Keratinocyte (primary cell): ENCODE results near the gene CENPO. TPM values are rescaled to one million over a fixed set of nuclear protein-coding genes. Genes with fewer than 3 reads are reported as not detected.

Experiments
- DNase-seq: peaks from one replicate; pipeline ENCODE4 v3.0.0-alpha.2; 2011; ENCODE audit warnings: low read depth, missing footprints, low spot score
- FAIRE-seq: peaks from 2 replicates; lab custom pipeline; 2011; peaks lifted over from hg19 to GRCh38; lab: Jason Lieb, UNC
- H2AFZ ChIP-seq: 2 replicates; pipeline ENCODE4 v1.6.0; 2012; ENCODE audit warnings: low read length, control low read depth, inconsistent platforms; ENCODE audit not compliant: control insufficient read depth
- H3K27ac ChIP-seq: 2 replicates; pipeline ENCODE4 v1.5.1; 2011; ENCODE audit warnings: low read length; ENCODE audit not compliant: control insufficient read depth, insufficient read depth
- H3K27me3 ChIP-seq: 3 replicates; pipeline ENCODE4 v1.6.0; 2011; ENCODE audit warnings: low read length; ENCODE audit not compliant: control insufficient read depth, insufficient read depth; ENCODE audit errors: extremely low read depth
- H3K36me3 ChIP-seq, 2 experiments: 2 replicates in 1 of 2; 3 replicates in 1 of 2; pipeline ENCODE4 v1.5.1; 2011; ENCODE audit warnings: low read length in 2 of 2, mild to moderate bottlenecking in 1 of 2; ENCODE audit not compliant: control insufficient read depth in 2 of 2, insufficient read depth in 2 of 2; ENCODE audit errors: extremely low read depth in 1 of 2
- H3K4me1 ChIP-seq: 3 replicates; pipeline ENCODE4 v1.5.1; 2011; ENCODE audit warnings: low read length; ENCODE audit not compliant: control insufficient read depth, insufficient read depth; ENCODE audit errors: extremely low read depth
- H3K4me2 ChIP-seq: 3 replicates; pipeline ENCODE4 v1.6.0; 2011; ENCODE audit warnings: low read depth, low read length; ENCODE audit not compliant: control insufficient read depth, insufficient read depth; ENCODE audit errors: extremely low read depth
- H3K4me3 ChIP-seq, 3 experiments: fragments of 200-600 bp in 1 of 3; sonication (generic) in 1 of 3; 2 replicates in 2 of 3; 3 replicates in 1 of 3; pipeline ENCODE4 v1.5.1; 2011 to 2016; ENCODE audit warnings: low read length in 3 of 3, mild to moderate bottlenecking in 3 of 3, control low read depth in 2 of 3, inconsistent platforms in 1 of 3, low read depth in 1 of 3, mixed read lengths in 1 of 3, mixed run types in 1 of 3, moderate library complexity in 1 of 3; ENCODE audit not compliant: control insufficient read depth in 2 of 3, insufficient read depth in 2 of 3; ENCODE audit errors: extremely low read depth in 1 of 3
- H3K79me2 ChIP-seq: 2 replicates; pipeline ENCODE4 v1.6.0; 2012; ENCODE audit warnings: low read length; ENCODE audit not compliant: control insufficient read depth, insufficient read depth
- H3K9ac ChIP-seq: 3 replicates; pipeline ENCODE4 v1.6.0; 2011; ENCODE audit warnings: low read length; ENCODE audit not compliant: control insufficient read depth, insufficient read depth; ENCODE audit errors: extremely low read depth
- H3K9me1 ChIP-seq: 3 replicates; pipeline ENCODE4 v1.6.0; 2011; ENCODE audit warnings: low read length; ENCODE audit not compliant: control insufficient read depth, insufficient read depth; ENCODE audit errors: extremely low read depth
- H3K9me3 ChIP-seq: 2 replicates; pipeline ENCODE4 v1.5.1; 2012; ENCODE audit warnings: low read depth, low read length; ENCODE audit not compliant: control insufficient read depth
- H4K20me1 ChIP-seq: 3 replicates; pipeline ENCODE4 v1.6.0; 2011; ENCODE audit warnings: low read length; ENCODE audit not compliant: control insufficient read depth, insufficient read depth; ENCODE audit errors: extremely low read depth
- EZH2 ChIP-seq: IDR thresholded peaks from one replicate; pipeline ENCODE4 v1.6.1; 2012; ENCODE audit warnings: inconsistent platforms, mild to moderate bottlenecking, low read length, moderate library complexity
- dilution Hi-C: fragments of 300-500 bp; cut with MboI; formaldehyde crosslinking; loops from one replicate; pipeline ENCODE4 v1.7.0; 2020; ENCODE audit warnings: low sequenced_read_pairs; ENCODE audit not compliant: extremely low pct_ligation_motif_present
- polyA plus RNA-seq, 5 experiments: library from polyadenylated mRNA; depleted of rRNA in 3 of 5; stranded (reverse) in 3 of 5; stranded (forward) in 1 of 5; unstranded in 1 of 5; fragments of >200 nt; gene quantifications; 1 replicate in 1 of 5; 2 replicates in 3 of 5; 3 replicates in 1 of 5; pipeline versions ENCODE4 v1.2.1 to v1.2.3, GENCODE V29; 2011 to 2012; ENCODE audit warnings: missing spikeins in 2 of 5, low read depth in 1 of 5, low replicate concordance in 1 of 5
- TF ChIP-seq, protein P1 (sequence below), 3 experiments: IDR thresholded peaks in 1 of 3; conservative IDR thresholded peaks in 1 of 3; optimal IDR thresholded peaks in 1 of 3; 2 replicates in 2 of 3; 3 replicates in 1 of 3; pipeline versions ENCODE3 to v1.5.1; 2011; ENCODE audit warnings: low read length in 3 of 3, mild to moderate bottlenecking in 3 of 3, moderate library complexity in 2 of 3, control low read depth in 1 of 3, inconsistent platforms in 1 of 3; ENCODE audit not compliant: insufficient read depth in 2 of 3; ENCODE audit errors: extremely low read depth in 1 of 3

Gene CENPO
- polyA plus RNA-seq, 1 donor (not counting 4 experiments of a cell fraction or from before 2014, with no cell fraction given) = 12.1 TPM

DNA sequence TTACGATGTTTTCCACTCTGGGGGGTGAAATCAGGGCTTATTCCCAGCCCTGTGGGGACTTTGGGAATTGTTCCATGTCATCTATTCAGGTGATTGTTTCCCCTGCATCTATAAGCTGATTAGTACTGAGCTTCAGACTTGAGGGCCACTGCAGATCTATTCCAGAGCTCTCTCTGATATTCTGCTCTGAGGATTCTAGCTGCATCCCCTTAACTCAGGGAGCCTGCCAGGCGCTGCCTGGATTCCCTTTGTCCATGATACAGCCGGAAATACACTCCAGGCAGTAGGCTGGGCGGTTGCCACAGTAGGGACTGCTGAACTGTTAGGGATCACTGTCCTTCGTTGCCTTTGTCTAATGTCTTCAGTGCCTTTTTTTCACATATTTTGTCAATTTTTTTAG lies 31.4 kb upstream of the CENPO start:
- H3K9me1 ChIP-seq = no peaks in the 10 kb centered on the region
- H3K36me3 ChIP-seq = peaks cover 0 to 3% of the 10 kb centered on the region in 2 experiments
- H3K4me2 ChIP-seq = no peak overlapping the region
- H3K9me3 ChIP-seq = no peaks in the 10 kb centered on the region
- H3K4me3 ChIP-seq = no peak overlapping the region
- H3K79me2 ChIP-seq = no peaks in the 10 kb centered on the region
- H3K27ac ChIP-seq = no peak overlapping the region
- FAIRE-seq (no peak), DNase-seq (no peak)
- no peak overlapping the region for H2AFZ ChIP-seq
- H3K9ac ChIP-seq = no peak overlapping the region
- H3K4me1 ChIP-seq = no peaks in the 10 kb centered on the region
- no peaks in the 10 kb centered on the region for H4K20me1 ChIP-seq
- no peaks in the 10 kb centered on the region for H3K27me3 ChIP-seq
- dilution Hi-C loops = no loop called here
- no peak for TF ChIP-seq EZH2
- TF ChIP-seq, protein P1, sequence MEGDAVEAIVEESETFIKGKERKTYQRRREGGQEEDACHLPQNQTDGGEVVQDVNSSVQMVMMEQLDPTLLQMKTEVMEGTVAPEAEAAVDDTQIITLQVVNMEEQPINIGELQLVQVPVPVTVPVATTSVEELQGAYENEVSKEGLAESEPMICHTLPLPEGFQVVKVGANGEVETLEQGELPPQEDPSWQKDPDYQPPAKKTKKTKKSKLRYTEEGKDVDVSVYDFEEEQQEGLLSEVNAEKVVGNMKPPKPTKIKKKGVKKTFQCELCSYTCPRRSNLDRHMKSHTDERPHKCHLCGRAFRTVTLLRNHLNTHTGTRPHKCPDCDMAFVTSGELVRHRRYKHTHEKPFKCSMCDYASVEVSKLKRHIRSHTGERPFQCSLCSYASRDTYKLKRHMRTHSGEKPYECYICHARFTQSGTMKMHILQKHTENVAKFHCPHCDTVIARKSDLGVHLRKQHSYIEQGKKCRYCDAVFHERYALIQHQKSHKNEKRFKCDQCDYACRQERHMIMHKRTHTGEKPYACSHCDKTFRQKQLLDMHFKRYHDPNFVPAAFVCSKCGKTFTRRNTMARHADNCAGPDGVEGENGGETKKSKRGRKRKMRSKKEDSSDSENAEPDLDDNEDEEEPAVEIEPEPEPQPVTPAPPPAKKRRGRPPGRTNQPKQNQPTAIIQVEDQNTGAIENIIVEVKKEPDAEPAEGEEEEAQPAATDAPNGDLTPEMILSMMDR (optimal IDR thresholded peaks at IDR 0.05 in 1 of 3, IDR thresholded peaks at IDR 0.05 in 1 of 3, conservative IDR thresholded peaks at IDR 0.05 in 1 of 3; ENCODE audit: extremely low read depth in 1 of 3, insufficient read depth in 2 of 3, low read length in 3 of 3) = no peak

DNA sequence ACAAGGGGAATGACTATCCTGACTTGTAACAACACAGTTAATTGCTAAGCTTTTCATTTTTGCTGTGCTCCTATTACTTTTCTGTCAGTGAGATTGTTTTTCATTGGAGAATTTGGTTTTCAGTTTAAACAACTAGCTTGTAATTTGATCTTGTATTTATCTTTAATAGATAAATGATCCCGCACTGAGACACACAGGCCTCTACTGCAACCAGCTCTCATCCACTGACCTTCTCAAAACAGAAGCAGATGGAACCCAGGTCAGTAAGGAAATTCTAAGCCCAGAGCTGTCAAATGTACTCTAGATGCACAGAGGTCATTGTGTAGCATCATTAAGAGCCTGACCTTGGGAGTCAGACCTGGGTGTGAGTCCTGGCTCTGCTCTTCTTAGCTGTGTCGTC lies 30.7 kb upstream of the CENPO start:
- no peaks in the 10 kb centered on the region for H3K79me2 ChIP-seq
- H3K9me1 ChIP-seq = no peaks in the 10 kb centered on the region
- no peaks in the 10 kb centered on the region for H3K27me3 ChIP-seq
- no peaks in the 10 kb centered on the region for H3K4me1 ChIP-seq
- dilution Hi-C loops = no loop called here
- DNase-seq (no peak), FAIRE-seq (no peak)
- no peaks in the 10 kb centered on the region for H4K20me1 ChIP-seq
- H3K4me2 ChIP-seq = no peak overlapping the region
- no peak for TF ChIP-seq EZH2
- TF ChIP-seq, protein P1 (optimal IDR thresholded peaks at IDR 0.05 in 1 of 3, IDR thresholded peaks at IDR 0.05 in 1 of 3, conservative IDR thresholded peaks at IDR 0.05 in 1 of 3; ENCODE audit: extremely low read depth in 1 of 3, insufficient read depth in 2 of 3, low read length in 3 of 3) = no peak
- no peak overlapping the region for H3K4me3 ChIP-seq
- no peak overlapping the region for H3K9ac ChIP-seq
- H2AFZ ChIP-seq = no peak overlapping the region
- H3K36me3 ChIP-seq = peaks cover 0 to 3% of the 10 kb centered on the region in 2 experiments
- no peak overlapping the region for H3K27ac ChIP-seq
- H3K9me3 ChIP-seq = no peaks in the 10 kb centered on the region
